OCI-LY7 (cell line): ENCODE results near the gene CHST5.
"Not testable (repeated sequence)": the region's sequence is repeated elsewhere in the genome, so short reads cannot be mapped to it uniquely, and the experiment has no call there.

Experiments
- EZH2phosphoT487 ChIP-seq: fragments of 200-600 bp; sonication (generic); IDR thresholded peaks from 2 replicates; pipeline ENCODE4 v1.6.1; 2018; ENCODE audit warnings: low read depth, borderline replicate concordance, mild to moderate bottlenecking, mixed run types, antibody characterized with exemption, low read length, moderate library complexity, mixed read lengths
- TF ChIP-seq, protein P1 (sequence below): fragments of 200-600 bp; sonication (generic); conservative IDR thresholded peaks from 2 replicates; pipeline ENCODE4 v1.5.1; 2014; ENCODE audit warnings: mild to moderate bottlenecking, antibody characterized with exemption, low read length, moderate library complexity, mixed read lengths

GRCh38 chr16:75516189-75516966 lies 19.5 kb downstream of the CHST5 start:
- TF ChIP-seq, protein P1, sequence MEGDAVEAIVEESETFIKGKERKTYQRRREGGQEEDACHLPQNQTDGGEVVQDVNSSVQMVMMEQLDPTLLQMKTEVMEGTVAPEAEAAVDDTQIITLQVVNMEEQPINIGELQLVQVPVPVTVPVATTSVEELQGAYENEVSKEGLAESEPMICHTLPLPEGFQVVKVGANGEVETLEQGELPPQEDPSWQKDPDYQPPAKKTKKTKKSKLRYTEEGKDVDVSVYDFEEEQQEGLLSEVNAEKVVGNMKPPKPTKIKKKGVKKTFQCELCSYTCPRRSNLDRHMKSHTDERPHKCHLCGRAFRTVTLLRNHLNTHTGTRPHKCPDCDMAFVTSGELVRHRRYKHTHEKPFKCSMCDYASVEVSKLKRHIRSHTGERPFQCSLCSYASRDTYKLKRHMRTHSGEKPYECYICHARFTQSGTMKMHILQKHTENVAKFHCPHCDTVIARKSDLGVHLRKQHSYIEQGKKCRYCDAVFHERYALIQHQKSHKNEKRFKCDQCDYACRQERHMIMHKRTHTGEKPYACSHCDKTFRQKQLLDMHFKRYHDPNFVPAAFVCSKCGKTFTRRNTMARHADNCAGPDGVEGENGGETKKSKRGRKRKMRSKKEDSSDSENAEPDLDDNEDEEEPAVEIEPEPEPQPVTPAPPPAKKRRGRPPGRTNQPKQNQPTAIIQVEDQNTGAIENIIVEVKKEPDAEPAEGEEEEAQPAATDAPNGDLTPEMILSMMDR: not testable (repeated sequence)
- not testable (repeated sequence) for TF ChIP-seq EZH2phosphoT487
